ENCODE results near the gene KLHL6.

- no peak for TF ChIP-seq POLR2A (IDR thresholded peaks at IDR 0.05)
- TF ChIP-seq POLR2AphosphoS5 (IDR thresholded peaks at IDR 0.05): no peak
- no peak for TF ChIP-seq EP300 (IDR thresholded peaks at IDR 0.05)
- no peak for TF ChIP-seq CTCF (IDR thresholded peaks at IDR 0.05)
Measured at GRCh38 chr3:183477801-183478456, 77.6 kb downstream of the KLHL6 start.

All from sigmoid colon (tissue), 4 donors.